ENCODE data around the gene TSPAN9. TPM values are rescaled to one million over a fixed set of nuclear protein-coding genes. Genes with fewer than 3 reads are reported as not detected.

Gene TSPAN9
- total RNA-seq, 4 donors from 2014 or later: 27.9 to 49.1 (median 42.0) TPM

DNA sequence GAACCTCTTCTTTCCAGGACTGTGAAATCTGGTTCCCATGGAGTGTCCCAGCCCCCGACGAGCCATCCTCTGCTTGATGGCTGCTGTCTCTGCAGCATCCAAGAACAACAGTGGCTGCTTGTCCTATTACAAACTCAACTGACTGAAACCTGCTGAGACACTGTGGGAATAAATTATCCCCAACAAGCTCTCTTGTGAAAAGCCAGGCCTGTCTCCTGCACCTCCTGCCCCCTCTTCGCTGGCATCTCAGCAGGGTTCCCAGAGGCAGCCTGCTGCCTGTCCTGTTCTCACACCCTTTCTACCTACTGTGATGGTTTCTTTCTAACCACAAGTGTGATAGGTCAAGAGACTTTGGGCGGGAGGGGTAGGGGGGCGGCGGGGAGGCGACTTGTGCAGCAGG, 180.2 kb downstream of the TSPAN9 start:
- WGBS, 2 donors: 76 to 91% methylated on average over 7 of the region's 7 CpGs
- intact Hi-C loops (cut with DNase I; ENCODE audit: low total_unique reads): no loop called here
- TF ChIP-seq POLR2A (IDR thresholded peaks at IDR 0.05): no peak
- TF ChIP-seq, protein P1, sequence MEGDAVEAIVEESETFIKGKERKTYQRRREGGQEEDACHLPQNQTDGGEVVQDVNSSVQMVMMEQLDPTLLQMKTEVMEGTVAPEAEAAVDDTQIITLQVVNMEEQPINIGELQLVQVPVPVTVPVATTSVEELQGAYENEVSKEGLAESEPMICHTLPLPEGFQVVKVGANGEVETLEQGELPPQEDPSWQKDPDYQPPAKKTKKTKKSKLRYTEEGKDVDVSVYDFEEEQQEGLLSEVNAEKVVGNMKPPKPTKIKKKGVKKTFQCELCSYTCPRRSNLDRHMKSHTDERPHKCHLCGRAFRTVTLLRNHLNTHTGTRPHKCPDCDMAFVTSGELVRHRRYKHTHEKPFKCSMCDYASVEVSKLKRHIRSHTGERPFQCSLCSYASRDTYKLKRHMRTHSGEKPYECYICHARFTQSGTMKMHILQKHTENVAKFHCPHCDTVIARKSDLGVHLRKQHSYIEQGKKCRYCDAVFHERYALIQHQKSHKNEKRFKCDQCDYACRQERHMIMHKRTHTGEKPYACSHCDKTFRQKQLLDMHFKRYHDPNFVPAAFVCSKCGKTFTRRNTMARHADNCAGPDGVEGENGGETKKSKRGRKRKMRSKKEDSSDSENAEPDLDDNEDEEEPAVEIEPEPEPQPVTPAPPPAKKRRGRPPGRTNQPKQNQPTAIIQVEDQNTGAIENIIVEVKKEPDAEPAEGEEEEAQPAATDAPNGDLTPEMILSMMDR (IDR thresholded peaks at IDR 0.05): no peak
- H3K4me3 ChIP-seq (ENCODE audit: low read depth, poor library complexity, severe bottlenecking): no peak overlapping the region
- no peak for DNase-seq (ENCODE audit: low spot score in 2 of 2)

GRCh38 chr12:3259973-3260372, 182.8 kb downstream of the TSPAN9 start:
- H3K4me3 ChIP-seq (ENCODE audit: low read depth, poor library complexity, severe bottlenecking): no peak overlapping the region
- DNase-seq (ENCODE audit: low spot score in 2 of 2): no peak
- TF ChIP-seq POLR2A (IDR thresholded peaks at IDR 0.05): no peak
- TF ChIP-seq, protein P1 (IDR thresholded peaks at IDR 0.05): no peak
- intact Hi-C loops (cut with DNase I; ENCODE audit: low total_unique reads): no loop called here
- 79 to 88% methylated on average over 8 of the region's 8 CpGs for WGBS, 2 donors

DNA sequence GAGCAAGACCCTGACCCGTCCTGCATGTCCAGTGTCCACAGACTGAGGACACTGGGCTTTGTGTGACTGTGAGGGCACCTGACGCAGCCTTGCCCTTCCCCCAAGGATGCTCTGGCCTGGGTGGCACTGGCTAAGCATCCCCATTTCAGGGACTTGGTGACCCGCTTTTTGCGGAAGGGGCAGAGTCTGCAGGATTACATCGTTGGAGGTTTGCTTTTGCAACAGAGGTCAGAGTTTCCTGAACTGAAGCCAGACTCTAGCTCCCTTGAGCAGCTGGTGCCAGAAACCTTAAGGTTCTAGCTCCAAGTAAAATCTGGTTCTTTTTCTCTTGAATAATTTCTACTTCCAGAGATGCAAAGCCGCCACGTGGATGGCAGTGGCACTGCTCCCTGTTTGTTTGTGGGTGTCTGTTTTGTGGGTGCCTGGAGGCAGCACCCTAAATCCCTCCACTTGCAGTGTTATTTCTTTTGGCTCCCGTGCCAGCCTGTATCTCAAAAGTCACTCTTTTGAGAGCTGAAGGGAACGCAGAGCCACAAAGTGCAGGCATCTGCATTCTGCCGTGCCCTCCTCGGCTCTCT, 184.7 kb downstream of the TSPAN9 start:
- no peak overlapping the region for H3K4me3 ChIP-seq (ENCODE audit: low read depth, poor library complexity, severe bottlenecking)
- TF ChIP-seq, protein P1 (IDR thresholded peaks at IDR 0.05): no peak
- TF ChIP-seq POLR2A (IDR thresholded peaks at IDR 0.05): no peak
- intact Hi-C loops (cut with DNase I; ENCODE audit: low total_unique reads): no loop called here
- no peak for DNase-seq (ENCODE audit: low spot score in 2 of 2)
- WGBS, 2 donors: 66 to 73% methylated on average over 11 of the region's 11 CpGs

DNA sequence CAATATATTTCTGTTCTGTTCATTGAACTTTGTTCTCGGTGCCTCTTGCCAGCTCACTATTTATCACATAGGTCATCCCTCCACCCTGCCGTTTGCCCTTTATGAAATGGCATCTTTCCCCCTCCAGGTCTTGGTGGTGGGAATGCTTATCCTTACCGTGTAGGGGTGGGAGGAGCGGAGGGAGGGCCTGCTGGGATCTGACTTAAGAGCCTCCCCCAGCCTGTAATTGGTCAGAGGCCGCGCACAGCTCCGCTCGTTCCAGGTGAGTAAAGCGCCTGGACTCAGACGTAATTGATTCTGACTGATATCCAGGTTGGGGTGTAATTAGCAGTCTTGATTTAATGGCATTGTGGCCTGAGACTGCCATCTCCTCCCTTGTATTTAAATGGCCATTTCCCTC, 185.3 kb downstream of the TSPAN9 start:
- DNase-seq (ENCODE audit: low spot score in 2 of 2): no peak
- no peak overlapping the region for H3K4me3 ChIP-seq (ENCODE audit: low read depth, poor library complexity, severe bottlenecking)
- intact Hi-C loops (cut with DNase I; ENCODE audit: low total_unique reads): no loop called here
- TF ChIP-seq, protein P1 (IDR thresholded peaks at IDR 0.05): no peak
- WGBS, 2 donors: 84 to 91% methylated on average over 10 of the region's 10 CpGs

GRCh38 chr12:3263282-3263681, 186.1 kb downstream of the TSPAN9 start:
- intact Hi-C loops (cut with DNase I; ENCODE audit: low total_unique reads): no loop called here
- H3K4me3 ChIP-seq (ENCODE audit: low read depth, poor library complexity, severe bottlenecking): no peak overlapping the region
- DNase-seq (ENCODE audit: low spot score in 2 of 2): no peak
- 92 to 93% methylated on average over 13 of the region's 13 CpGs for WGBS, 2 donors
- TF ChIP-seq, protein P1 (IDR thresholded peaks at IDR 0.05): no peak
- no peak for TF ChIP-seq POLR2A (IDR thresholded peaks at IDR 0.05)

Data from lower leg skin (tissue), 4 donors.